Left lung (tissue), 10 donors: ENCODE data around the gene ARID5B. TPM values are rescaled to one million over a fixed set of nuclear protein-coding genes. Genes with fewer than 3 reads are reported as not detected.
"Not testable (repeated sequence)": the region's sequence is repeated elsewhere in the genome, so short reads cannot be mapped to it uniquely, and the experiment has no call there.

Source experiments
- ATAC-seq: fragments of 200-7000 bp; cut with Tn5 transposase; one replicate; pipeline ENCODE4 v1.9.1; 2020; ENCODE audit warnings: moderate library complexity
- DNase-seq, 4 donors: peaks; one replicate each; pipeline ENCODE4 v3.0.0-alpha.2; 2013 to 2020
- H3K27ac ChIP-seq, 2 donors: fragments of 200-600 bp; sonication (generic) in 1 of 2; one replicate each; pipeline versions ENCODE4 v1.5.0 to v1.8.0; 2020 to 2021
- H3K27me3 ChIP-seq, 2 donors: fragments of 200-600 bp; sonication (generic) in 1 of 2; one replicate each; pipeline versions ENCODE4 v1.5.0 to v1.8.0; 2020 to 2021
- H3K36me3 ChIP-seq, 2 donors: fragments of 200-600 bp; sonication (generic) in 1 of 2; one replicate each; pipeline versions ENCODE4 v1.5.0 to v1.8.0; 2020 to 2021
- H3K4me1 ChIP-seq, 2 donors: fragments of 200-600 bp; one replicate each; pipeline ENCODE4 v1.8.0; 2021
- H3K4me3 ChIP-seq, 2 donors: fragments of 200-600 bp; sonication (generic) in 1 of 2; one replicate each; pipeline versions ENCODE4 v1.5.0 to v1.8.0; 2020 to 2021; ENCODE audit warnings: mild to moderate bottlenecking in 1 of 2
- H3K9me3 ChIP-seq, 2 donors: fragments of 200-600 bp; sonication (generic) in 1 of 2; one replicate each; pipeline versions ENCODE4 v1.5.0 to v1.8.0; 2020 to 2021
- CTCF ChIP-seq, 2 donors: fragments of 200-600 bp; sonication (generic) in 1 of 2; IDR thresholded peaks; one replicate each; pipeline versions ENCODE4 v1.5.0 to v1.8.0; 2021; ENCODE audit warnings: antibody characterized with exemption in 2 of 2
- intact Hi-C, 2 donors: fragments of 100-400 bp; cut with DNase I; formaldehyde crosslinking; loops; one replicate each; pipeline versions ENCODE4 v1.11.2 to v1.14.2; 2022
- polyA plus RNA-seq, 6 donors: library from polyadenylated mRNA; unstranded; fragments of 120-200 nt; gene quantifications; one replicate each; pipeline ENCODE4 v1.2.1, GENCODE V29; 2013; ENCODE audit not compliant: insufficient read length in 6 of 6
- total RNA-seq, 2 donors: library from RNA; stranded (reverse); fragmentation: NEBNext Ultra II Directional; extraction: Animal tissue kit (Norgen Biotek cat#: 25700); gene quantifications; one replicate each; pipeline ENCODE4 v1.2.1, GENCODE V29; 2021
- donor health status: DM: no; HTN: yes; CAD: no.
- donor health status: DM: no; HTN: no; CAD: no.

Gene ARID5B
- total and polyA plus RNA-seq, 8 donors, result 29.9 to 51.5 (median 44.4) TPM

DNA sequence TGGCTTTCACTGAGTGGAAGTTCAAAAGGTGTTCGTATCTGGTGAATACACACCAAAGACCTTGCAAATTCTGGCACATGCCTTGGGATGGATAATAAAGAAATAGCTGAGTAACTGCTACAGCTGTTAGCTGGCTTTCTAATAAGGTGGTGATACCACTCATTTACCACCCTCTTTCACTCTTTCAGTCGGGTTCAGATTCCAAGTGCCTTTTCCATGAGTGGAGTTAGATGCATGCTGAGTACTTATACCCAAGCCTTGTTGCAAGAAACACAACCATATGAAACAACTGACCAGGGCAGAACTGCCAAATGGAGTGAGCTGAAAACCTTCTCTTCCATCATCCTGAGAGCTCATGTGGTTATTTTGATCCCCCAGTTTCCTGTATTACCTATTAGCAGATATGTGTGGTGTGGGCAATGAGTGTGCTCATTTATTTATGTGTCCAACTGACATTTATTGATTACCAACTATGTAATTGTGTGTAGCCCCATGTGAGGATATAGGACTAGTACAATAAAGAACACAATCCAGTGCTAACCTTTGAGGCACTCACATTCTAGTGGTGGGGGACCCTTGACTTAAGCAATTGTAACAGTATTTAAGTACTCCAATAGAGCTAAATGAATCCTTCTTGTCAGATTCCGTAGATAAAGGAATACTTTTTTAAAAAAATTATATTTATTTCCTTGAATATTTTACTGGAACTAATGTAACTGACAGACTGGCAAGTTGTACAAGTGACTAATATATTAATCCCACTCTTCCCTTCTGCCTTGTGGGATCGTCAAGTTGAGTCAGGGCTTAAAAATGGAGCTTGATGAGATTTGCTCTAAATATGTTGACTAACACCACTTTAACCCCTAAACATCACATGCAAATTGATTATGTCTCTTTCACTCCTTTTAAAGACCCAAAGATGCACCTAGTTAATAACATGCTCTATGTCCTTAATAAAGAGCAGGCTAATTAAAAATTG lies 124.7 kb downstream of the ARID5B start:
- no peaks in the 10 kb centered on the region for H3K9me3 ChIP-seq
- DNase-seq, result no peak
- H3K36me3 ChIP-seq, result no peaks in the 10 kb centered on the region
- H3K27ac ChIP-seq, result no peak overlapping the region
- ATAC-seq, result no peak
- H3K27me3 ChIP-seq, result no peaks in the 10 kb centered on the region
- no peak for TF ChIP-seq CTCF (IDR thresholded peaks at IDR 0.05)
- intact Hi-C loops, result no loop called here
- H3K4me3 ChIP-seq, result no peak overlapping the region
- peaks cover 0 to 30% of the 10 kb centered on the region in 2 donors for H3K4me1 ChIP-seq

- H3K4me1 ChIP-seq, result peaks cover 0 to 13% of the 10 kb centered on the region in 2 donors
- H3K27me3 ChIP-seq, result no peaks in the 10 kb centered on the region
- ATAC-seq (peak; percentile 82), DNase-seq (no peak)
- intact Hi-C loops, result no loop called here
- H3K4me3 ChIP-seq, result no peak overlapping the region
- H3K36me3 ChIP-seq, result no peaks in the 10 kb centered on the region
- no peak for TF ChIP-seq CTCF (IDR thresholded peaks at IDR 0.05)
- no peaks in the 10 kb centered on the region for H3K9me3 ChIP-seq
- peak overlapping the region in 1 of 2 donors; percentile 21 for H3K27ac ChIP-seq
Measured at GRCh38 chr10:62027841-62028501, 126.5 kb downstream of the ARID5B start.

GRCh38 chr10:62028502-62028842 lies 127.0 kb downstream of the ARID5B start:
- intact Hi-C loops, H3K36me3 ChIP-seq, DNase-seq, H3K9me3 ChIP-seq, H3K27me3 ChIP-seq, H3K4me3 ChIP-seq: not testable (repeated sequence)
- Histone ChIP-seq H3K4me1 (peaks cover 0 to 12% of the 10 kb centered on the region in 2 donors), H3K27ac (peak overlapping the region in 1 of 2 donors; percentile 21)
- ATAC-seq, result peak; percentile 5

DNA sequence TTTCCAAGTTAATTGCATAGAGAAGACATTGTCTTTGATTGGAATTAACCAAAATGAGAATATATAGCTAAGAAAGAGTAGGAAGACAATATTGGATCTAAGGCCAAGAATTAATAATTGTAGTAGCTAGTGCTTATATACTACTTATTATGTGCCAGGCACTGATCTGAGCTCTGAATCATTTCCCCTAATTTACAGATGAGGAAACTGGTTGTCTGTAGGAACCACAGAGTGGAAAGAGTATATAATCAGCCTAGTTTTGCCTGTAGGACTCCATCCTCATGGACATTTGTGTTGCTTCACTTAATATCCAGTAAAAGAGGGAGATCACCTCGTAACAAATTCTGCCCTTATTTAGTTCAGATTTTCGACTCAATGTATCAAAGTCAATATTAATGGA lies 127.9 kb downstream of the ARID5B start:
- H3K36me3 ChIP-seq, result no peaks in the 10 kb centered on the region
- H3K4me3 ChIP-seq, result no peak overlapping the region
- no peak overlapping the region for H3K27ac ChIP-seq
- H3K9me3 ChIP-seq, result no peaks in the 10 kb centered on the region
- intact Hi-C loops, result no loop called here
- H3K4me1 ChIP-seq, result peaks cover 0 to 12% of the 10 kb centered on the region in 2 donors
- TF ChIP-seq CTCF (IDR thresholded peaks at IDR 0.05), result no peak
- no peak for DNase-seq
- no peaks in the 10 kb centered on the region for H3K27me3 ChIP-seq
- no peak for ATAC-seq

GRCh38 chr10:62031507-62031906 lies 130.0 kb downstream of the ARID5B start:
- H3K36me3 ChIP-seq, result no peaks in the 10 kb centered on the region
- ATAC-seq (no peak), DNase-seq (no peak)
- H3K27ac ChIP-seq, result no peak overlapping the region
- no peak overlapping the region for H3K4me3 ChIP-seq
- no peaks in the 10 kb centered on the region for H3K9me3 ChIP-seq
- H3K27me3 ChIP-seq, result no peaks in the 10 kb centered on the region
- peaks cover 0 to 6% of the 10 kb centered on the region in 2 donors for H3K4me1 ChIP-seq
- intact Hi-C loops, result no loop called here
- TF ChIP-seq CTCF (IDR thresholded peaks at IDR 0.05), result no peak
